ENCODE data around the gene CLCN6. TPM values are rescaled to one million over a fixed set of nuclear protein-coding genes. Genes with fewer than 3 reads are reported as not detected.

CLCN6 gene
- total RNA-seq, 1 experiment from 2014 or later = 30.4 TPM

DNA sequence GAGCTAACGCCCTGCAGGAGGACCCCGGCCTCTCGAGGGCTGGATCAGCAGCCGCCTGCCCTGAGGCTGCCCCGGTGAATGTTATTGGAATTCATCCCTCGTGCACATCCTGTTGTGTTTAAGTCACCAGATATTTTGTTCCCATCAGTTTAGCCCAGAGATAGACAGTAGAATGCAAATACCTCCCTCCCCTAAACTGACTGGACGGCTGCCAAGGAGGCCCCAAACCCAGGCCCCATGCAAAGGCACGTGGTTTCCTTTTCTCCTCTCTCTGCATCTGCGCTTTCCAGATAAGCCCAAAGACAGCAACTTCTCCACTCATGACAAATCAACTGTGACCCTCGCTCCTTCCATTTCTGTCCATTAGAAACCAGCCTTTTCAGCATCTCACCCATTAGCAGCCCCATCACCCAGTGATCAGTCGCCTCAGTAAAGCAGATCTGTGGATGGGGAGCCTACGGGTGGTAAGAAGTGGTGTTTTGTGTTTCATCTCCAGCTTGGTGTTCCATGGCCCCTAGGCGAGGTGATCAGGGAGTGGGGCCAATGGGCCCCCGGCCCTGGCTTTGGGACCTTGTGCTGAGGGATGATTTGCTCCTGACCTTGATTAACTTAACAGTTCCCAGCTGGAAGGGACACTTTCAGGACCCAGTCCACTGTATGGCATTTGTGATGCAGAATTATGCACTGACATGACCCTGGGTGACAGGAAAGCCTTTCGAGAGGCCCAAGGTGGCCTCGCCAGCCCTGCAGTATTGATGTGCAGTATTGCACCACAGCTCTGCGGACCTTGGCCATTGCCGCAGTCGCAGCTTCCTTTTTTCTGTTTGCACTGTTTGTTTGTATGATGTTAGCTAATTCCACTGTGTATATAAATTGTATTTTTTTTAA lies 36.4 kb downstream of the CLCN6 start:
- no peaks in the 10 kb centered on the region for H3K27me3 ChIP-seq (replicated peaks; ENCODE audit: control insufficient read depth, insufficient read depth, low read length)
- DNase-seq = no peak
- ChIA-PET POLR2A (no interaction called here), CTCF (no interaction called here)
- no peak overlapping the region for H3K27ac Mint-ChIP-seq (ENCODE audit: unreplicated experiment)
- no peak overlapping the region for H3K4me3 ChIP-seq (ENCODE audit: low read depth, low read length)
- no peaks in the 10 kb centered on the region for H3K27me3 Mint-ChIP-seq (ENCODE audit: insufficient read depth, unreplicated experiment)
- no peaks in the 10 kb centered on the region for H3K9me3 ChIP-seq
- H3K4me1 ChIP-seq = no peaks in the 10 kb centered on the region
- intact Hi-C loops (cut with micrococcal nuclease; ENCODE audit: unreplicated experiment) = no loop called here
- BruUV-seq (replicated peaks) = TSS peak; percentile 11
- TF ChIP-seq CTCF (IDR thresholded peaks at IDR 0.05; ENCODE audit: insufficient read depth in 1 of 2, low read depth in 1 of 2, low read length in 1 of 2, severe bottlenecking in 1 of 2, unreplicated experiment in 1 of 2) = no peak
- H3K9me3 Mint-ChIP-seq (ENCODE audit: unreplicated experiment) = no peaks in the 10 kb centered on the region
- H3K4me1 Mint-ChIP-seq (ENCODE audit: low read depth, unreplicated experiment) = no peaks in the 10 kb centered on the region
- peaks cover 14% of the 10 kb centered on the region for H3K36me3 ChIP-seq (ENCODE audit: control insufficient read depth, insufficient read depth, low read length)
- no peak overlapping the region for H3K4me3 Mint-ChIP-seq (ENCODE audit: unreplicated experiment)
- H3K36me3 Mint-ChIP-seq (ENCODE audit: insufficient read depth, unreplicated experiment) = peaks cover 47% of the 10 kb centered on the region

- Mint-ChIP-seq H3K4me3 (ENCODE audit: unreplicated experiment) (no peak overlapping the region), H3K4me1 (ENCODE audit: low read depth, unreplicated experiment) (peaks cover 9% of the 10 kb centered on the region), H3K27me3 (ENCODE audit: insufficient read depth, unreplicated experiment) (no peaks in the 10 kb centered on the region), H3K36me3 (ENCODE audit: insufficient read depth, unreplicated experiment) (peaks cover 39% of the 10 kb centered on the region), H3K9me3 (ENCODE audit: unreplicated experiment) (no peaks in the 10 kb centered on the region), H3K27ac (ENCODE audit: unreplicated experiment) (no peak overlapping the region)
- peak in 1 of 2 experiments; percentile 24 for DNase-seq
- CTCF ChIA-PET = no interaction called here
- TF ChIP-seq CTCF (IDR thresholded peaks at IDR 0.05; ENCODE audit: insufficient read depth in 1 of 2, low read depth in 1 of 2, low read length in 1 of 2, severe bottlenecking in 1 of 2, unreplicated experiment in 1 of 2) = no peak
- peaks cover 14% of the 10 kb centered on the region for H3K4me1 ChIP-seq
- intact Hi-C loops (cut with micrococcal nuclease; ENCODE audit: unreplicated experiment) = no loop called here
- peaks cover 6% of the 10 kb centered on the region; the same call in 1 of the 2 replicates for H3K36me3 ChIP-seq (ENCODE audit: control insufficient read depth, insufficient read depth, low read length)
- H3K9me3 ChIP-seq = no peaks in the 10 kb centered on the region
- no peaks in the 10 kb centered on the region for H3K27me3 ChIP-seq (replicated peaks; ENCODE audit: control insufficient read depth, insufficient read depth, low read length)
- POLR2A ChIA-PET = interaction anchor here (1.0 kb wide), 1 partner anchor 62 kb away, joined by 3 read pairs; no protein-coding TSS in a partner anchor
- BruUV-seq (replicated peaks) = no TSS peak
- H3K4me3 ChIP-seq (ENCODE audit: low read depth, low read length) = no peak overlapping the region
Observed at GRCh38 chr1:11845641-11846335, 39.8 kb downstream of the CLCN6 start.

DNA sequence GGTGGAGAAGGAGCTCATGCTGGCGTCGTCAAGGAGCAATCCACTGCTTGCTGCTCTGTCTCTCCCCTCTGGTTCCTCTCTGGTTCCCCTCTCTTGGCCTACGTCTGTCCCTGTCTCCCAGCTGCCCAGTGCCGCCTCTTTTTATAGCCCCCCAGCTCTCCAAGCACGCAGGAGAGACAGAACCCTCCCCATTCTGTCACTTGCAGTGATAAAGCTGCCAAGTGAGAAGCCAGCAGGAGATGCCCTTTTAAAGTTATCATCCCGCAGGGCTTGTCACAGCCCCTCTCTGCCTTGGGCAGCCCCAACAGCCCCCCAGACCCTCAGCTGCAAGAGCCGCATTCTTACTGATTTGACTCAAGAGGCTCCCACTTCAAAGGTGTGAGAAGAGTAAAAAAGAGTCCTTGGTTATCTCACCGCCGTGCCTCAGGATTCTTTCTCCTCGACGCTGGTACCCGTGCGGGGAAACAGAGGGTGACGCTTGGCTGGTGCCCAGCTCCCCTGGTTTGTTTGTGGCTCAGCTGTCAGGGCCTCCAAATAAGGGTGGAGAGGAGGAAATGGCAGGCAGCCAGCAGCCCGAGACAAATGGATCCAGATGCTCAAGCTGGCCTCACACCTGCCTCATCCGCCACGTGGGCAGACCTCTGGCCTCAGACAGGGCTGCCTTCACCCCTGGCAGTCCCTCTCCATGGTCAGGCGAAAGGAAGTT lies 41.8 kb downstream of the CLCN6 start, which contains the start of gene NPPA:
TSS of gene NPPA (minus strand) at position 117 of the 706 bp plus-strand sequence. CDS start at position 18, 99 bp downstream.
- Histone ChIP-seq H3K27me3 (replicated peaks; ENCODE audit: control insufficient read depth, insufficient read depth, low read length) (no peaks in the 10 kb centered on the region), H3K9me3 (no peaks in the 10 kb centered on the region), H3K4me1 (peaks cover 14% of the 10 kb centered on the region), H3K36me3 (ENCODE audit: control insufficient read depth, insufficient read depth, low read length) (0 out of 2 replicates have a peak, but pooled peaks cover 2% of the 10 kb centered on the region), H3K4me3 (ENCODE audit: low read depth, low read length) (no peak within 1 kb of the TSS)
- BruUV-seq (replicated peaks) = no TSS peak
- intact Hi-C loops (cut with micrococcal nuclease; ENCODE audit: unreplicated experiment) = no loop called here
- no peak for TF ChIP-seq CTCF (IDR thresholded peaks at IDR 0.05; ENCODE audit: insufficient read depth in 1 of 2, low read depth in 1 of 2, low read length in 1 of 2, severe bottlenecking in 1 of 2, unreplicated experiment in 1 of 2)
- POLR2A ChIA-PET = no interaction called here
- H3K4me3 Mint-ChIP-seq (ENCODE audit: unreplicated experiment) = no peak within 1 kb of the TSS
- no peaks in the 10 kb centered on the region for H3K9me3 Mint-ChIP-seq (ENCODE audit: unreplicated experiment)
- peaks cover 9% of the 10 kb centered on the region for H3K4me1 Mint-ChIP-seq (ENCODE audit: low read depth, unreplicated experiment)
- H3K36me3 Mint-ChIP-seq (ENCODE audit: insufficient read depth, unreplicated experiment) = peaks cover 31% of the 10 kb centered on the region
- no peak for DNase-seq
- H3K27me3 Mint-ChIP-seq (ENCODE audit: insufficient read depth, unreplicated experiment) = no peaks in the 10 kb centered on the region
- no peak within 1 kb of the TSS for H3K27ac Mint-ChIP-seq (ENCODE audit: unreplicated experiment)
- CTCF ChIA-PET = no interaction called here

Measured in Caco-2 (cell line).